ENCODE measurements around the gene PPP1R13B.

Gene PPP1R13B

DNA sequence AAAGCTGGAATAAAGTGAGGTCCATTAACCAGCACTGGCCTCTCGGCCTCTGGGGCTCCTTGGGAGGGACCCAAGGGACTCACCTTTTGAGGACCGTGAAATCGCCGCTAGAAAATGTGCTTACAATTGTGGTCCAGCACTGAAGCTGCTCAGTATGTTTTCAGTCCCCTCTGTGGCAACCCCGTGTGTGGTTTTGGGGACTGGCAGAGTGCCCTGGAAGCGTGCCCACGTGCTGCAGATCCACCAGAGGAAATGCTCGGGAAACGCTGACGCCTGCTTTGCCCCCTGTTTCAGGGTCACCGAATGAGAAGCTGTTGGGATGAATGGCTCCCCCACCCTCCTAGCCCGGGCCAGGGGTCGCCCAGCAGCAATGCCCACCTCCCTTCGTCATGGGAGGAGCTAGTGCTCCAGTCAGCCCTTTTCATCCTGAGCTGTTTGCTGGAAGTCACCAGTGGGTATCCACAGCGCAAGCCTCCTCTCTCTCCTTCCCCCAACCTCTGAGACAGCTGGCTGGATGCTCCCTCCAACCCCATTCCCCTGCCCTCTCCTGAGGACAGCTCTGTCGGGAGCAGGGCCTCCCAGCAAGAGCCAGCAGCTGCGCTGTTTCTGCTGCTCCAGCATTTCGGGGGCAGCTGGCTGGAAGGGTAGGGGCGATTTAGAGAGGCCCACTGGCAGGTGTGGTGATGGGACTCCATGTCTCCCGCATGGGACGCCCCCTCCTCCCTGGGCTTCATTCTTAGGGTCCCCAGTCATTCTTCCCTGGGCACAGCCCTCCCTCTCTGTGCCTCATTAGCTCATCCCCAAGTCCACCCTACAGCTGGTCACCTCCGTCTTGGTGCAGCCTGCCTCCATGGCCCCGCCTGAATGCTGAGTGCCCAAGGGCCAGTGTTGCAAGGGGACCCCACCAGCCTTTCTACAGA is 33.2 kb upstream of the PPP1R13B start:
- no peak for DNase-seq (ENCODE audit: low read depth)

- no peak for DNase-seq (ENCODE audit: low read depth)
Measured at GRCh38 chr14:103879570-103880347, 32.4 kb upstream of the PPP1R13B start.

DNA sequence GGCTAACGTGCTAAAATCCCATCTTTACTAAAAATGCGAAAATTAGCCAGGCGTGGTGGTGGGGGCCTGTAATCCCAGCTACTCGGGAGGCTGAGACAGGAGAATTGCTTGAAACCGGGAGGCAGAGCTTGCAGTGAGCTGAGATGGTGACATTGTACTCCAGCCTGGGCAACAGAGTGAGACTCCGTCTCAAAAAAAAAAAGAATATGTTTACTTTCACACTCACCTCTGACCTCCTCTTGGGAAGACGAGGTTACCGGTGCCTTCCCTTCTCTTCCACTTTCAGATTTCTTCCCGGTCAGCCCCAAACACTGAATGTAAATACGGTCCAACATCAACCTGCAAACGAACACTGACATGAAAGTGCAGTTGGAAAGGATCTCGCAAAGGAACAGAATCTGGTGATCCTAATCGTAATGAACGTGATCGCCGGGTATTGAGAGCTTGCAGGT is 31.8 kb upstream of the PPP1R13B start:
- DNase-seq (ENCODE audit: low read depth) = no peak

- DNase-seq (ENCODE audit: low read depth) = no peak
Measured at GRCh38 chr14:103878180-103878579, 30.8 kb upstream of the PPP1R13B start.

- no peak for DNase-seq (ENCODE audit: low read depth)
Measured at GRCh38 chr14:103875010-103875409, 27.6 kb upstream of the PPP1R13B start.

GRCh38 chr14:103872481-103873113 is 25.2 kb upstream of the PPP1R13B start:
- DNase-seq (ENCODE audit: low read depth) = no peak

GRCh38 chr14:103871596-103872480 is 24.5 kb upstream of the PPP1R13B start:
- peak; percentile 46 for DNase-seq (ENCODE audit: low read depth)

DNA sequence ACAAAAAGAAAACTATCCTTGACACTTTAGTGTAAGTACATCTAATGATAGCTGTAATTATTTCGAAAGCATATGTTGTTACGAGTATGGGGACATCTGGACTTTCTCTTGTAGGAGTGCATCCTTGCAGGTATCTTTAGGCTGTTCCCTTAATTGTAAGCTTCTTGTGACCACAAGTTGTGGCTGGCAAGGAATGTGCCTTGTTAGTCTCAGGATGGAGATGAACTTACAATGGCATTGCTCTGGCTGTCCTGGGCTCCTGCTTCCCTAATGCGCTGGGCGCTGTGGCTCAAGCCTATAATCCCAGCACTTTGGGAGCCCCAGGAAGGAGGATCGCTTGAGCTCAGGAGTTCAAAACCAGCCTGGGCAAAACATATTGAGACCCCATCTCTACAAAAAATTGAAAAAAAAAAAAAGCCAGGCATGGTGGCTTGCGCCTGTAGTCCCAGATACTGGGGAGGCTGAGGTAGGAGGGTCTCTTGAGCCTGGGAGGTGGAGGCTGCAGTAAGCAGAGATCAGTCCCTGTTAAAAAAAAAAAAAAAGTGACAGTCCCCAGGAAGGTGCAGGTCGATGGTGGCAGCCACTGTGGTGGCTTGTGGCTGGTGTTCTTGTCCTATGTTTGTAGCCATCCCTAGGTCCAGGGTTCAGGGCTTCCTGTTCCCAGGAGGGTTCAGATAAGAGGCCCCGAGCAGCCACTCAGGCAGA is 23.7 kb upstream of the PPP1R13B start:
- DNase-seq (ENCODE audit: low read depth) = no peak

DNA sequence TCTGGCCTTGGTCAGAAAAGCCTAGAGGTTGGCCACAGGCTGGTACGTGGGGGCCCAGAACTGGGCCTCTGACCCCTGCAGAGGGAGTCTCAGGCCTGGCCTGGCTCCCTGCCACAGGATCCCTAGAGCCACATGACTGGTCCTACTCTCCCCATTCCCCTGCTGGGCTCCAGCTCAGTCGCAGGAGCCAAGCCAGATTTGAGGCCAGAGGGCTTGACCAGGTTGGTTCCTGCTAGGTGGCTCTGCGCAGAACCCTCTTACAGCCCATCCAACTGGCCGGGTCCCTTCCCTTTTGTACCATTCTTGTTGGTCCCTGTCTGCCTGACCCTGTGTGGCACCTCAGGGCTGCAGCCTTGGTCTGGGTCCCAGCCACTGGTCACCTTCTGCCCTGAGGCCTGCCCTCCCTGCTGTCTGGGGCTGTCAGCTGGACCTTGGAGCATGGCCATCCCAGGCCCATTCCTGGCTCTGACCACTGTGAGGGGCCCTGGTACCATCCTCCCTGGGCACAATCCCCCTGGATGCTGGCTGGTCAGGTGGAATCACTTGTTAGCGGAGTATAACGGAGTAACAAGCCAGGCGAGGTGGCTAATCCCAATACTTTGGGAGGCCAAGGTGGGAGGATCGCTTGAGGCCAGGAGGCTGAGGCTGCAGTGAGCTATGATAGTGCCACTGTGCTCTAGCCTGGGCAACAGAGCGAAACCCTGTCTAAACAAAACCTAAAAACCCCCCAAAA is 22.9 kb upstream of the PPP1R13B start:
- no peak for DNase-seq (ENCODE audit: low read depth)

DNA sequence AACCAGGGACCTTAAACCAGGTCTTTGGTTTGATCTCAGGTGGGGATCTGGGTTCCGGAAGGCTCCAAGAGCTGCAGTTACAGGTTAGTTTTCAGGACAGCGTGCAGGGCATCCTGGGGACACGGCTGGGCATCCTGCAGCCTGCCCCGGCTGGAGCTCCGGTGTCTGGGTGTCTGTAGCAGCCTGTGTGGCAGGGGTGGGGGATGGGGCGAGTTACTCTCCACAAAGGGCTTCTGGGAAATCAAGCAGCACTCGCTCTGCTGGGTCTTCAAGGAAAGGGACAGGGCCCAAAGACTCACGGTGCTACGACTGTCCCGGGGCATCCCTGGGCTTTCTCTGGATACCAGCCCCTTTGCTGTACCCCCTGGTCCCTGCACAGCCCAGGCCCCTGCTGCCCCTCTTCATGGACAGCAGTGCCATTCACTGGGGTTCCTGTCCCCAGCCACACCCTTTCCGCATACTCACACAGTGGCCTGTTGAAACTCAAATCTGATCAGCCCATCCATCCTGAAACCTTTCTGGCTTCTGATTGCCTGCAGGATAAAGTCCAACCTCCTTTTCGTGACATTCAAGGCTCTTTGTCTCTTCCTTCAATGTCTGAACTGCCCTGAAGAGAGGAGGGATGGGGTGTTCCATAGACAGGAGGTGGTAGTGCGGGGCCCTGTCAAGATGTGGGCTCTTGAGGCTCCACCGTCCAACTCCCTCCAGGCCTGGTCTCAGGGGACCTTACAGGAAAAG is 22.2 kb upstream of the PPP1R13B start:
- DNase-seq (ENCODE audit: low read depth) = no peak

DNA sequence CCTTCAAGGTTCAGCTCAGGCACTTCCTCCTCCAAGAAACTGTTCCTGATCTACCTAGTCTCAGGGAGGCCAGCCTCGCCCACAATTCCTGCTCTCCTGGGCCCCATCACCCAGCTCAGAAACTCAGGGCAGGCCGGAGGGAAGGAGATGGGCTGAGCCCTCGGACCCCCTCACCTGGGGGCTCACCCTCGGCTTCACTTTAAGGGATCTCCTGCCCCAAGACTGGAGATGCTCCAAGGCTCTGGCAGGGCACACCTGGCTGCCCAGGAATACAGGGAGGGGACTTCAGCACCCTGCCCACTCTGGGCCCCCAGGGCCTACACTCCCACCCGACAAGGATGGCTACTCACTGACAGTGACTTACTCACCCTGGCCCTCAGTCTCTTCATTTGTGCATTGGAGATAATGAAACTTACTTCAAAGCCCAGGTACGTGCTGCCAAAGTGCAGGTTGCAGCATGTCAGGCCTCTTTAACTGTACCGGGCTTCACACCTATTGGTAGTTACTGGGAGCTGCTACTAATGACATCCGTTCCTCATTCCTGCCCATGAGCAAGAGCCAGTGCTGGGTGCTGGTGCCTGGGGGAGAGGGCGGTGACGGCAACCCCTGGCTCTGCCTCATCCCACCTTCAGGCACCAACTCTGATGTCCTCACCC is 21.0 kb upstream of the PPP1R13B start:
- no peak for DNase-seq (ENCODE audit: low read depth)

- no peak for DNase-seq (ENCODE audit: low read depth)
Measured at GRCh38 chr14:103867523-103867953, 20.2 kb upstream of the PPP1R13B start.

DNA sequence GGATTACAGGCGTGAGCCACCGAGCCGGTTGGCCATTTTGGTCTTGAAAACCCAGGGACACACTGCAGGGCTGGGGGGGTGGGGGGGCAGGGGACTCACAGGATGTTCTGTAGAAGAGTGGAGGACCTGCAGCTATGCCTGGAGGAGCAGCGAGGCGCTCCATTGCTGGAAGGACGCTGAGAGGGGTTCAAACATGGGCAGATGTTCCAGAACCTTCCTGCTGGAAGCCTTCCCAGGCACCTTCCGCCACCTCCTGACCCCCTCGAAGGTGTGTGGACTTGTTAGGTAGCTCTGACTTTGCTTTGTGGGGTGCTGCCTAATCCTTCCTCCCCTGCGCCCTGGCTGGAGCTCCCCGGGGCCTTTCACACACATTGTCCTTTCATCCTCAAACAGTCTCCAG is 19.6 kb upstream of the PPP1R13B start:
- no peak for DNase-seq (ENCODE audit: low read depth)

GRCh38 chr14:103863245-103863644 is 15.9 kb upstream of the PPP1R13B start:
- no peak for DNase-seq (ENCODE audit: low read depth)

DNA sequence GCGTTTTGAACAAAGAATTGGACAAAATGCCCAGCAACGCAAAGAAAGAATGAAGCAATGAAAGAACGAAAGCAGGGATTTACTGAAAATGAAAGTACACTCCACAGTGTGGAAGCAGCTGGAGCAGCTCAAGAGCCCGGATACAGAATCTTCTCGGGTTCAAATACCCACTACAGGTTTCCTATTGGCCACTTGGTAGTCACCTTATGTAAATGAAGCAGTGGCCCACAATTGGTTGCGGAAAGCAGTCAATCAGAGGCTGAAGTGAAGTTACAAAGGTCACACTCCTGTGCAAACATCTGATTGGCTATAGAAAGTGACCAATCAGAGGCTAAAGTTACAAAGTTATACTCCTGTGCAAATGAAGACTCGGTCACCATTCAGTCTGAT is 15.0 kb upstream of the PPP1R13B start:
- DNase-seq (ENCODE audit: low read depth) = no peak

DNA sequence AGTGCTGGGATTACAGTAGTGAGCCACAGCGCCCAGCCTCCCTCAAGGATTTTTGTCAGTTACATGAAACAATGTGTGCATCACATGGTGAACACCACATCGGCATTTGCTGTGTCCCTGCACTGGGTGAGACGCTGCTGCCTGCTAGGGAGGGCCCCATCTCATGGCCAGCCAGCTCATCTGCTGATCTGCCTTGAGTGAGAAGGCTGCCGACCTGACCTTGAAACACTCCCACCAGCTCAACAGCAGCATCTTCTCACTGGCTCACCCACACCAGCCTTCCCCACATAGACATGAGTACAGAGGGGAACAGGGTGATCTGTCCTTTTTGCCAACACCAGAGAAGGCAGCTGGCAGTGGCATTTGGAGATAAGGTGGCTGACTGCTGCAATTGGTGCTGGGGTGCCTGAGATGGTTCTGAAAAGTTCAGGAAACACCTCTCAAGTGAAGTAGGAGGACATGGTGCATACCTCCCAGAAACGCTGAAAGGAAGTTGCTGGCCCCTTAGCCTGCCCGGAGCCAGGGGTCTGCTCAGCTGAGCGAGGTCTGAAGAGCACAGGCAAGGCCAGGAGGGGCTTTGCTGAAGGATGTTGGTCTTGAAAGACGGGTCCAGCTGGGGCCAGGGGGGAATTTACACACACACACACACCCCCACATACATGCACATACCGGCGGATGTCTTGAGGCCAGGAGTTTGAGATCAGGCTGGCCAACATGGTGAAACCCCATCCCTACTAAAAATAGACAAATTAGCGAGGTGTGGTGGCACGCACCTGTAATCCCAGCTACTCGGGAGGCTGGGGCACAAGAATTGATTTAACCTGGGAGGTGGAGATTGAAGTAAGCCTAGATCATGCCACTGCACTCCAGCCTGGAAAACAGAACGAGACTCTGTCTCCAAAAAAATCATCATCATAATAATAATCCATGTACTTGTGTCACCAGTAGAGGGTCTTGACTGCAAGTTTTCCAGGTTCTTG is 14.3 kb upstream of the PPP1R13B start:
- no peak for DNase-seq (ENCODE audit: low read depth)

- DNase-seq (ENCODE audit: low read depth) = no peak
Measured at GRCh38 chr14:103859416-103860202, 12.2 kb upstream of the PPP1R13B start.

Data from T-helper 22 cell (primary cell).